ENCODE measurements around the gene CLMN. TPM values are rescaled to one million over a fixed set of nuclear protein-coding genes. Genes with fewer than 3 reads are reported as not detected.
"Not testable (repeated sequence)": the region's sequence is repeated elsewhere in the genome, so short reads cannot be mapped to it uniquely, and the experiment has no call there.

CLMN gene
- total RNA-seq, 1 donor: 0.36 TPM

DNA sequence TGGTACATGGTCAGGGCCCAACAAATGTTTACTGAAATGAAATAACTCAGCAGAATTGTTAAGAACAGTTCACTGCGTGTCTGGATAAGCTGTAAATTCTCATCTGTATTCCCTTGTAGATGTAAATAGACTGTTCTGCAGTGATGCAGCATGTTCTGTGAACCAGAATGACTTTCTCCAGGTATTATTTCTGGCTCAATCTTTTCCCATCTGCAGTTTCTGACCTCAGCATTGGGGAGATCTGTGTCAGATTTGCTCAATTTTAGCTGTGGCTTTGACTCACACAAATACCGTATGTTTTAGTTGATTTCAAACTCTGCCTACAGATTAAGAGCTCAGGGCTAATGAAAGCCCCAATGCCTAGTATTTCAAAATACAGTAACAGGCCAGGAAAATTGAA is 113.2 kb downstream of the CLMN start:
- DNase-seq (ENCODE audit: low read depth): peak; percentile 21
- TF ChIP-seq, protein P1, sequence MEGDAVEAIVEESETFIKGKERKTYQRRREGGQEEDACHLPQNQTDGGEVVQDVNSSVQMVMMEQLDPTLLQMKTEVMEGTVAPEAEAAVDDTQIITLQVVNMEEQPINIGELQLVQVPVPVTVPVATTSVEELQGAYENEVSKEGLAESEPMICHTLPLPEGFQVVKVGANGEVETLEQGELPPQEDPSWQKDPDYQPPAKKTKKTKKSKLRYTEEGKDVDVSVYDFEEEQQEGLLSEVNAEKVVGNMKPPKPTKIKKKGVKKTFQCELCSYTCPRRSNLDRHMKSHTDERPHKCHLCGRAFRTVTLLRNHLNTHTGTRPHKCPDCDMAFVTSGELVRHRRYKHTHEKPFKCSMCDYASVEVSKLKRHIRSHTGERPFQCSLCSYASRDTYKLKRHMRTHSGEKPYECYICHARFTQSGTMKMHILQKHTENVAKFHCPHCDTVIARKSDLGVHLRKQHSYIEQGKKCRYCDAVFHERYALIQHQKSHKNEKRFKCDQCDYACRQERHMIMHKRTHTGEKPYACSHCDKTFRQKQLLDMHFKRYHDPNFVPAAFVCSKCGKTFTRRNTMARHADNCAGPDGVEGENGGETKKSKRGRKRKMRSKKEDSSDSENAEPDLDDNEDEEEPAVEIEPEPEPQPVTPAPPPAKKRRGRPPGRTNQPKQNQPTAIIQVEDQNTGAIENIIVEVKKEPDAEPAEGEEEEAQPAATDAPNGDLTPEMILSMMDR (IDR thresholded peaks at IDR 0.05; ENCODE audit: insufficient read depth, low read length): no peak
- H3K4me3 ChIP-seq (ENCODE audit: low read depth, low read length): no peak overlapping the region

DNA sequence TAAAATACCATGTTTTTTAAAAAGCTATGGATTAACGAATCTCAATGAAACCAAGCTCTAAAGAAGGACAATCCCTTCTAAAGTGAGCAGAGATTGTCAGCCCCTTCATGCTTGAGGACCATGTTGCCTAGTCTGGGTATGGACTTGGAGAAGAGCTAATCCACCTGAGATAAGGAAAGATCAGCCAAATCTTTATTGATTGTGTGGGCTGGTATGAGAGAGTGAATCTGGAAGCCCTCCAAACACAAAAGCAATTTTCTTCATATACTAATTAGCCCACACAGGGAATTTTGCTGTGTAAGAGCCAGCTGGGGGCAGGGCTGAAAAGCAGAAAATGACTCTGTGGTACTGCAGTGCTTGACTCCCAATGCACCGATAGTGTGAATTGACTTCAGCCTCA is 115.0 kb downstream of the CLMN start:
- TF ChIP-seq, protein P1 (IDR thresholded peaks at IDR 0.05; ENCODE audit: insufficient read depth, low read length): no peak

DNA sequence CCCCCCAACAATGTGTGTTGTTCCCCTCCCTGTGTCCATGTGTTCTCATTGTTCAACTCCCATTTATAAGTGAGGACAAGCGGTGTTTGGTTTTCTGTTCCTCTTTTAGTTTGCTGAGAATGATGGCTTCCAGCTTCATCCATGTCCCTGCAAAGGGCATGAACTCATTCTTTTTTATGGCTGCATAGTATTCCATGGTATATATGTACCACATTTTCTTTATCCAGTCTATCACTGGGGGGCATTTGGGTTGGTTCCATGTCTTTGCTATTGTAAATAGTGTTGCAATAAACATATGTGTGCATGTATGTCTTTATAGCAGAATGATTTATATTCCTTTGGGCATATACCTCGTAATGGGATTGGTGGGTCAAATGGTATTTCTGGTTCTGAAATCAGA is 118.0 kb downstream of the CLMN start:
- not testable (repeated sequence) for DNase-seq (ENCODE audit: low read depth); H3K4me3 ChIP-seq (ENCODE audit: low read depth, low read length)

More for the DNA sequence above, 115.0 kb downstream of the CLMN start:
- no peak for DNase-seq (ENCODE audit: low read depth)
- no peak overlapping the region for H3K4me3 ChIP-seq (ENCODE audit: low read depth, low read length)

DNA sequence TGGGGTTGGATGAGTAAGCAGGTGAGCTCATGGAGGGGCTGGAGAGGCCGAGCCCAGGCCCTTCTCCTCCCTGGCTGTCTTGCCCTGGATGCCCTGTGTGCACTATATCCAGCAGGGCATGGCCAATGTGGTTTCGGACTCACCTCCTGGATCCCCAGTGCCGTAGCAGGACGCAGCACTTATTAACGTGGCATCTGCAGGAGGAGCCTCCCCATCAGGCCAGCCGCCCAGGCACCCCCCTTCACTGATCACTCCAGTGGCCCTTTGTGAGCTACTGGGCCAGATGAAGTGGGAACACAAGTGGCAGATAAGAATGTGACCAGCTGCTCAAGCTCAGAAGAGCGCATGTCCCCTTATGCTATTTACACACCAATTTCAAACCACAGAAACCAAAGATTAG is 119.3 kb downstream of the CLMN start:
- TF ChIP-seq, protein P1 (IDR thresholded peaks at IDR 0.05; ENCODE audit: insufficient read depth, low read length): no peak
- no peak for DNase-seq (ENCODE audit: low read depth)
- no peak overlapping the region for H3K4me3 ChIP-seq (ENCODE audit: low read depth, low read length)

DNA sequence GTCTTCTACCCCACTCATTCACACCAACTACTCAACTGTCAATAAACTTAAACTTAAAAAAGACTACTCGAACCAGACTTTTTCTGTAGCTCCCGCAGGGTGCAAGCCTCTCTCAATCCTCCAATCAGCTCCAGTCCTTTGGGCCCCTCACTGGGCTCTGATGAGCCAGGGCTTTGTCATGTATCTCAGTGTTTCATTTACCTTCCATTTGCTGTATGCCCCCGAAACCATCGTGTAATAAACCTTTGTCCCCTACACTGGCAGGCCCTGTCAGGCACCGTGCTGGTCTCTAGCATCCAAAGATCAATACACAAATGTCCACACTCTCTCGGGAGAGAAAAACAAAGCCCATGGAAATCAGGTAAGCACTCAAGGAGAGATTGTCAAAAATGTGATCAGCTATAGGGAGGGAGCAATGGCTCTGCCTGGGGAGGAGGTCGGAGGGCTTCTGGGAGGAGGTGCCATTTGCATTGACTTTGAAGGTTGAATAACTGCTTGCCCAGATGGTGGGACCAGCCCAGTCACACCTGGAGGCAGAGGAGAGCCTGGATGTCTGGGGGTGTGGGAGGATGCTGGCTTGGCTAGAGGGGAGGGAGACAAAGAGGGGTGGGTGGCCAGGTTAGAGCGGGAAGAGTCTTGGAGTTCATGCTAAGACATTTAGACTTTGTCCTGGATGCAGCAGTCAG is 120.3 kb downstream of the CLMN start:
- no peak overlapping the region for H3K4me3 ChIP-seq (ENCODE audit: low read depth, low read length)
- TF ChIP-seq, protein P1 (IDR thresholded peaks at IDR 0.05; ENCODE audit: insufficient read depth, low read length): no peak
- DNase-seq (ENCODE audit: low read depth): no peak

DNA sequence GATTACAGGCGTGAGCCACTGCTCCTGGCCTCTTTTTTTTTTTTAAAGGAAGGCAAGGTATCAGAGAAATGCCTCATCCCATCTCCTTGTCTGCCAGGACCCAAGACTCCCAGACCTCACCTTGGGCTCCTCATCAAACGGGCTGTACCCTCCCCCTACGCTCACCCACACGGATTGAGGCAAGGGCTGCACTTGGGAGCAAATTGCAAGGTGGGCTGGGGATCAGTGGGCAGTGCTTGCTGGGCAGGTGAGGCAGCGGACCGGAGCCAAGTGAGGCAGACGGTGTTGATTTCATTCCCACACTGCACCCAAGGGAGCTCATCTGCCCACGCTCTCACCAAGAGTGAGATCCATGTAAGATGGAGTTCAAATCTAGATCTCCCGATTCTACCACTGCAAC is 121.4 kb downstream of the CLMN start:
- no peak for DNase-seq (ENCODE audit: low read depth)
- no peak overlapping the region for H3K4me3 ChIP-seq (ENCODE audit: low read depth, low read length)
- TF ChIP-seq, protein P1 (IDR thresholded peaks at IDR 0.05; ENCODE audit: insufficient read depth, low read length): no peak

DNA sequence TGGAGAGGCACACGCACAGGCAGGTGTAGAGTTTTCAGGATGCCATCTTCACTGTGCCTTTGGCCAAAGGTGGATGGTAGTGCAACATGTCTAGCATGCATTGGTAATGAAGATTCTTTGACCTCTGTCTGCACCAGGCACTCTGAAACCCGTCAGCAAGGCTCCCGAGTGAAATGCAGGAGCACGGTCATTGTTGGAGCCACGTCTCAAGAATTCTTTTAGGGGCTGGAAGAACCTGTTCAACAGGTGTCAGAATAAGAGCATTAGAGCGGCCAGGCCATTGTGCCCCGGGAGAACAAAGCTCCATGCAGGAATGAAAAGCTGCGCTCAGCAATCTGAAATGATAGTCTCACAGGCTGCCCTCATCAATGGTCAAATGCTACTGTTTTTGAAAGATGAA is 122.2 kb downstream of the CLMN start:
- TF ChIP-seq, protein P1 (IDR thresholded peaks at IDR 0.05; ENCODE audit: insufficient read depth, low read length): no peak
- no peak for DNase-seq (ENCODE audit: low read depth)
- H3K4me3 ChIP-seq (ENCODE audit: low read depth, low read length): no peak overlapping the region

All from fibroblast of the aortic adventitia (primary cell).